RCC 7860 (cell line): ENCODE results near the gene CA11.
"Not testable (repeated sequence)": the region's sequence is repeated elsewhere in the genome, so short reads cannot be mapped to it uniquely, and the experiment has no call there.

Experiments
- DNase-seq: peaks from one replicate; pipeline ENCODE4 v3.0.0-alpha.2; 2015; ENCODE audit warnings: low spot score
- FAIRE-seq: peaks from 2 replicates; lab custom pipeline; 2012; peaks lifted over from hg19 to GRCh38; lab: Jason Lieb, UNC

CA11 gene

GRCh38 chr19:48670699-48671445 lies 24.9 kb upstream of the CA11 start:
- DNase-seq (no peak), FAIRE-seq (no peak)

- DNase-seq (no peak), FAIRE-seq (no peak)
Measured at GRCh38 chr19:48669903-48670668, 24.1 kb upstream of the CA11 start.

GRCh38 chr19:48668761-48669160 lies 22.8 kb upstream of the CA11 start:
- FAIRE-seq: no peak

GRCh38 chr19:48668332-48668731 lies 22.3 kb upstream of the CA11 start:
- FAIRE-seq (no peak), DNase-seq (no peak)

More at GRCh38 chr19:48668761-48669160, 22.8 kb upstream of the CA11 start:
- no peak for DNase-seq

GRCh38 chr19:48665786-48666185 lies 19.8 kb upstream of the CA11 start:
- FAIRE-seq: no peak
- no peak for DNase-seq

- DNase-seq (no peak), FAIRE-seq (no peak)
Measured at GRCh38 chr19:48664476-48664875, 18.5 kb upstream of the CA11 start.

- no peak for DNase-seq
- FAIRE-seq: no peak
Measured at GRCh38 chr19:48663667-48664066, 17.7 kb upstream of the CA11 start.

- no peak for FAIRE-seq
- no peak for DNase-seq
Measured at GRCh38 chr19:48661711-48662090, 15.7 kb upstream of the CA11 start.

GRCh38 chr19:48660852-48661710 lies 15.1 kb upstream of the CA11 start:
- peak; percentile 65 for DNase-seq
- FAIRE-seq: peak; percentile 52

GRCh38 chr19:48659768-48660167 lies 13.8 kb upstream of the CA11 start:
- no peak for FAIRE-seq
- no peak for DNase-seq

- DNase-seq: no peak
- FAIRE-seq: no peak
Measured at GRCh38 chr19:48658483-48658882, 12.5 kb upstream of the CA11 start.

- FAIRE-seq: not testable (repeated sequence)
Measured at GRCh38 chr19:48657828-48658227, 11.8 kb upstream of the CA11 start.

GRCh38 chr19:48656840-48657474 lies 11.0 kb upstream of the CA11 start:
- no peak for FAIRE-seq

More at GRCh38 chr19:48657828-48658227, 11.8 kb upstream of the CA11 start:
- not testable (repeated sequence) for DNase-seq

GRCh38 chr19:48654299-48655059 lies 8.5 kb upstream of the CA11 start:
- DNase-seq: no peak
- FAIRE-seq: no peak

More at GRCh38 chr19:48656840-48657474, 11.0 kb upstream of the CA11 start:
- DNase-seq: no peak

GRCh38 chr19:48651683-48652048 lies 5.7 kb upstream of the CA11 start:
- FAIRE-seq (no peak), DNase-seq (no peak)

GRCh38 chr19:48650974-48651682 lies 5.1 kb upstream of the CA11 start:
- no peak for FAIRE-seq
- no peak for DNase-seq

- DNase-seq: no peak
- no peak for FAIRE-seq
Measured at GRCh38 chr19:48648134-48648533, 2.1 kb upstream of the CA11 start.

- no peak for DNase-seq
- no peak for FAIRE-seq
Measured at GRCh38 chr19:48646722-48647216, 782 bp upstream of the CA11 start.

- FAIRE-seq: no peak
Measured at GRCh38 chr19:48645620-48646000, 377 bp downstream of the CA11 start.

More at GRCh38 chr19:48645620-48646000, 377 bp downstream of the CA11 start:
- no peak for DNase-seq
